Stimulated activated CD4-positive, alpha-beta T cell treated with anti-CD3 and anti-CD28 coated beads, Interleukin-1b, Interleukin-23, amount 100 ng/mL, for 24 hours (primary cell): ENCODE data around the gene FANCB.

ENCODE experiments used
- DNase-seq, 4 experiments: peaks; one replicate each; pipeline ENCODE4 v3.0.0-alpha.2; 2020; ENCODE audit warnings: low read depth in 4 of 4, low spot score in 1 of 4

Gene FANCB

GRCh38 chrX:14872851-14873675, at the start of gene FANCB, which contains the start of gene MOSPD2:
Gene FANCB (minus strand): TSS chrX:14873069. CDS start chrX:14865510, 7,559 bp downstream.
Gene MOSPD2 (plus strand): TSS chrX:14873421. CDS start chrX:14873529, 108 bp downstream.
- peak; percentile 65 to 89 (median 82) for DNase-seq

GRCh38 chrX:14922437-14922836, 49.6 kb upstream of the FANCB start:
- no peak for DNase-seq

- no peak for DNase-seq
These were observed 47.3 kb upstream of the FANCB start for GRCh38 chrX:14920196-14920595.

- DNase-seq = no peak
These were observed 46.5 kb upstream of the FANCB start for GRCh38 chrX:14919407-14919806.

- no peak for DNase-seq
These were observed 43.3 kb upstream of the FANCB start for GRCh38 chrX:14916017-14916674.

- DNase-seq = no peak
These were observed 42.7 kb upstream of the FANCB start for GRCh38 chrX:14915596-14915995.

GRCh38 chrX:14913241-14913640, 40.4 kb upstream of the FANCB start:
- no peak for DNase-seq

- no peak for DNase-seq
These were observed 31.0 kb upstream of the FANCB start for GRCh38 chrX:14903891-14904290.

GRCh38 chrX:14902537-14902936, 29.7 kb upstream of the FANCB start:
- DNase-seq = no peak

- no peak for DNase-seq
These were observed 26.7 kb upstream of the FANCB start for GRCh38 chrX:14899607-14900006.

- DNase-seq = no peak
These were observed 24.2 kb upstream of the FANCB start for GRCh38 chrX:14897042-14897441.

- no peak for DNase-seq
These were observed 23.4 kb upstream of the FANCB start for GRCh38 chrX:14896273-14896672.

GRCh38 chrX:14886252-14886651, 13.4 kb upstream of the FANCB start:
- DNase-seq = no peak

GRCh38 chrX:14884714-14885113, 11.8 kb upstream of the FANCB start:
- no peak for DNase-seq

GRCh38 chrX:14883826-14884225, 11.0 kb upstream of the FANCB start:
- no peak for DNase-seq

- no peak for DNase-seq
These were observed 2.8 kb upstream of the FANCB start for GRCh38 chrX:14875624-14876023.

- no peak for DNase-seq
These were observed 794 bp upstream of the FANCB start for GRCh38 chrX:14873676-14874049.

GRCh38 chrX:14872355-14872754, 514 bp downstream of the FANCB start:
- DNase-seq = no peak

- no peak for DNase-seq
These were observed 1.1 kb downstream of the FANCB start for GRCh38 chrX:14871767-14872166.

GRCh38 chrX:14865201-14865600, 7.7 kb downstream of the FANCB start:
- DNase-seq = no peak

- DNase-seq = no peak
These were observed 8.2 kb downstream of the FANCB start for GRCh38 chrX:14864631-14865030.

- DNase-seq = no peak
These were observed 21.3 kb downstream of the FANCB start for GRCh38 chrX:14851526-14851925.

- DNase-seq = no peak
These were observed 29.2 kb downstream of the FANCB start for GRCh38 chrX:14843666-14844065.
